ENCODE measurements around the gene GAS6. TPM values are rescaled to one million over a fixed set of nuclear protein-coding genes. Genes with fewer than 3 reads are reported as not detected.

GAS6 gene
- total RNA-seq, 1 donor from 2014 or later: 502 TPM

DNA sequence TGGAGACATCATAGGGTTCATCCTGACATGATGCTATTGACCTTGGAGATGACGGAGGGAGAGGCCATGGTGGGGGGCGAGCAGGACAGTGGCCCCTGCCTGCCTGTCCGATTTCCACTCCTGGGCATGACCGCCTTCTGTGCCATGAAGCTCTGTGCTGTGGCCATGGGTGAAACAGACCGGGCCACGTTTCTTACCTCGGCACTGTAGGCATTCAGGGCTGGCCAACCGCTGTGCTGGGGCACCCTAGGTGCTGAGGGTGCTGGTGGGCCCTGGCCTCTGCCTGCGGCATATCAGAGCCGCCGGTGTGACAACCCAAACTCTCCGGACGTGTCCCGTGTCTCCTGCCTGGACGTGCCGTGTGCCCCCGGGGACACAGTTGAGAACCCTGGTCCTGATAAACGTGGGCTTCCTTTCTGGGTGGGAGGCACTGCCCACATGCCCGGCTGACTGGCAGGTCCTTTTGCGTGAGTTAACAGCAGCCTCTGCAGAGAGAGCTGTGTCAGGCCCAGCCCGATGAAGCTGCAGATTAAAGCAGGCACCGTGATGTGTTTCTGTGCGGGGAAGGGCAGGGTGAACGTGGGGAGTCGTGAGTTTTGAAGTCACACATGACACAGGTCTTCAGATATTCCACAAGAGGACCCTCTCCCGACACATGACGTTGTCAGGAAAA, 58.3 kb downstream of the GAS6 start:
- peaks cover 0 to 10% of the 10 kb centered on the region in 2 donors for H3K9me3 ChIP-seq
- H3K36me3 ChIP-seq: no peaks in the 10 kb centered on the region
- intact Hi-C loops (cut with DNase I): no loop called here
- H3K4me1 ChIP-seq: no peaks in the 10 kb centered on the region
- no peaks in the 10 kb centered on the region for H3K27me3 ChIP-seq
- TF ChIP-seq, protein P1, sequence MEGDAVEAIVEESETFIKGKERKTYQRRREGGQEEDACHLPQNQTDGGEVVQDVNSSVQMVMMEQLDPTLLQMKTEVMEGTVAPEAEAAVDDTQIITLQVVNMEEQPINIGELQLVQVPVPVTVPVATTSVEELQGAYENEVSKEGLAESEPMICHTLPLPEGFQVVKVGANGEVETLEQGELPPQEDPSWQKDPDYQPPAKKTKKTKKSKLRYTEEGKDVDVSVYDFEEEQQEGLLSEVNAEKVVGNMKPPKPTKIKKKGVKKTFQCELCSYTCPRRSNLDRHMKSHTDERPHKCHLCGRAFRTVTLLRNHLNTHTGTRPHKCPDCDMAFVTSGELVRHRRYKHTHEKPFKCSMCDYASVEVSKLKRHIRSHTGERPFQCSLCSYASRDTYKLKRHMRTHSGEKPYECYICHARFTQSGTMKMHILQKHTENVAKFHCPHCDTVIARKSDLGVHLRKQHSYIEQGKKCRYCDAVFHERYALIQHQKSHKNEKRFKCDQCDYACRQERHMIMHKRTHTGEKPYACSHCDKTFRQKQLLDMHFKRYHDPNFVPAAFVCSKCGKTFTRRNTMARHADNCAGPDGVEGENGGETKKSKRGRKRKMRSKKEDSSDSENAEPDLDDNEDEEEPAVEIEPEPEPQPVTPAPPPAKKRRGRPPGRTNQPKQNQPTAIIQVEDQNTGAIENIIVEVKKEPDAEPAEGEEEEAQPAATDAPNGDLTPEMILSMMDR (IDR thresholded peaks at IDR 0.05): no peak
- no peak for DNase-seq (ENCODE audit: low spot score in 2 of 2)
- H3K27ac ChIP-seq: no peak overlapping the region
- no peak overlapping the region for H3K4me3 ChIP-seq

DNA sequence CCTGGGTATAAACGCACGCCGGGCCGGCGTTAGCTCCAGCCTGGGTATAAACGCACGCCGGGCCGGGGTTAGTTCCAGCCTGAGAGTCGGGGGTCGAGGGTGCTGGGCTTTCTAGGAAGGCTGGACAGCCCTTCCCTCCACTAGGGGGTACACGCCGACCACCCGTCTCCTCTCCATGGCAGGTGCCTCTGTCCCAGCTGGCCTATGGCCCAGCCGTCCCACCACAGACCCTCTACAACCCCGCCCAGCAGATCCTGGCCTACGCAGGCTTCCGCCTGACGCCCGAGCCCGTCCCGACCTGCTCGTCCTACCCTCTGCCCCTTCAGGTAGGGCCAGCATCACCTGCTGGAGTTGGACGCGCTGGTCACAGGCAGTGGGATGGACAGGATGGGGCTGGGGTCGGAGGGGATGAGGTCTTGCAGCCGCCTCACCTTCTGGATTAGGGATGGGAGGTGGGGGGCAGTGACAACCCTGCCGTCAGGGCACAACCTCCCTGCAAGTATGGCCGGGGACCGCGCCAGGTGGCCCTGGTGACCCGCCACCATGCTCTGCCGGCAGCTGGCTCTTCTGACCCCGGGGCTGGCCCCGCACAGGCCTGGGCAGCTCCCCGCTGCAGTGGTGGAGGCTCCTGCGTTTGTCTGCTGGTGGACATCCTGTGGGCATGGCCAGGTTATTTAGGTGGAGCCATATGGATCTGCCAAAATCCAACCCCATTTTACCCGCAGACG, 59.0 kb downstream of the GAS6 start:
- intact Hi-C loops (cut with DNase I): no loop called here
- DNase-seq (ENCODE audit: low spot score in 2 of 2): no peak
- H3K27ac ChIP-seq: no peak overlapping the region
- H3K4me3 ChIP-seq: no peak overlapping the region
- H3K4me1 ChIP-seq: no peaks in the 10 kb centered on the region
- TF ChIP-seq, protein P1 (IDR thresholded peaks at IDR 0.05): no peak
- peaks cover 0 to 10% of the 10 kb centered on the region in 2 donors for H3K9me3 ChIP-seq
- no peaks in the 10 kb centered on the region for H3K27me3 ChIP-seq
- no peaks in the 10 kb centered on the region for H3K36me3 ChIP-seq

DNA sequence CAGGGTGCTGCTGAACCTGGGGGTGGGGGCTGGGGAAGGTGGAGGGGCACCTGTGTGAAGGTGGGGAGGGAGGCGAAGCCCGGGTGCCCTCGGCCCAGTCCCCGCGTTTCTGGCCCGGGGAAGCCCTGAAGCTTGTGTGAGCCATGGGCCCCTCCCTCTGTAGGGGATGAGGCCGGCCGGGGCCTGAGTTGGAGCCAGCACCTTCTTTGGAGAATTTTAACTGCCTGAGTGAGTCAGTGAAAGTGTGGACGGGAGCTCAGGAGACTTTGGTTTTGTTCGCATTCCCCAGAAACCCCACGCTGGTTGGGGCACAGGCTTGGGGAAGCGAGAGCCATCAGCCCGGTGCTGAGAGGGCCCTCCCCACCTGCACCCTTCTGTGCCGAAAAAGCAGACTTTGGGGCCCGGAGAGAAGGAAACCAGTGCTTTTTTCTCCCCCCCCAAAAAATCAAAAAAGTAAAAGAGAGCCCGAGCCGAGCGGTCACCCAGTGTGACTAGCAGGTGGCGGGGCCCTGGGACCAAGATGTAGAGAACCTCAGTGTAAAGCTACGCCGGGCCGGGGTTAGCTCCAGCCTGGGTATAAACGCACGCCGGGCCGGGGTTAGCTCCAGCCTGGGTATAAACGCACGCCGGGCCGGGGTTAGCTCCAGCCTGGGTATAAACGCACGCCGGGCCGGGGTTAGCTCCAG, 59.7 kb downstream of the GAS6 start:
- H3K36me3 ChIP-seq: no peaks in the 10 kb centered on the region
- no peaks in the 10 kb centered on the region for H3K4me1 ChIP-seq
- intact Hi-C loops (cut with DNase I): no loop called here
- DNase-seq (ENCODE audit: low spot score in 2 of 2): no peak
- peaks cover 0 to 10% of the 10 kb centered on the region in 2 donors for H3K9me3 ChIP-seq
- no peak overlapping the region for H3K4me3 ChIP-seq
- no peak overlapping the region for H3K27ac ChIP-seq
- TF ChIP-seq, protein P1 (IDR thresholded peaks at IDR 0.05): no peak
- H3K27me3 ChIP-seq: no peaks in the 10 kb centered on the region

DNA sequence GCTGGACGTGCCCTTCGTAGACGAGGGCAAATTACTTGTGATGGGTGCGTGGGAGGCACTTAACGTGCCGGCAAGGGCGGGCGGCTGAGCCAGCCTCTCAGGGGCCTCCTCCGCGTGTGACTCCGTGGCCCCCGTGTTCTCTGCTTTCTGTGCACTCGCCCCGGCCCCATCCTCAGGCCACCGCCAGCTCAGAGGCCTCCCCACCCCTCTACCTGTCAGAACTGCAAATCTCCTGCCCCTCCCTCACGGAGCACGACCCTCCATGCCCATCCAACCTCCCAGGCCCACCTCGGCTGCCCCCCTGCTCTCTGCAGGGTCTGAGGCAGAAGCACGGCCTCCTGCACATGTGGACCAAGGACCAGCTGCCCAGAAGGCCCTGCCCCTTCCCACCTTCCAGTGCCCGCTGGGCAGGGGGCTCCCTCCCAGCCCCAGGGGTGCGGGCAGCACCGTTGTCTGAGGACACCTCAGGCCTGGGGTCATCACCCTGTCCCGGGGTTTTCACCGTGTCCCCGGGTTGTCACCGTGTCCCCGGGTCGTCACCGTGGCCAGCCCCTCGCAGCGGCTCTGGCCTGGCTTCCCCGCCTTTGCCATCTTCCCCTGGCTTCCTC, 60.4 kb downstream of the GAS6 start:
- H3K4me3 ChIP-seq: no peak overlapping the region
- intact Hi-C loops (cut with DNase I): no loop called here
- H3K4me1 ChIP-seq: no peaks in the 10 kb centered on the region
- peaks cover 0 to 5% of the 10 kb centered on the region in 2 donors for H3K9me3 ChIP-seq
- H3K36me3 ChIP-seq: no peaks in the 10 kb centered on the region
- peak in 1 of 2 donors; percentile 53 for DNase-seq (ENCODE audit: low spot score in 2 of 2)
- H3K27me3 ChIP-seq: no peaks in the 10 kb centered on the region
- no peak overlapping the region for H3K27ac ChIP-seq
- TF ChIP-seq, protein P1 (IDR thresholded peaks at IDR 0.05): no peak

DNA sequence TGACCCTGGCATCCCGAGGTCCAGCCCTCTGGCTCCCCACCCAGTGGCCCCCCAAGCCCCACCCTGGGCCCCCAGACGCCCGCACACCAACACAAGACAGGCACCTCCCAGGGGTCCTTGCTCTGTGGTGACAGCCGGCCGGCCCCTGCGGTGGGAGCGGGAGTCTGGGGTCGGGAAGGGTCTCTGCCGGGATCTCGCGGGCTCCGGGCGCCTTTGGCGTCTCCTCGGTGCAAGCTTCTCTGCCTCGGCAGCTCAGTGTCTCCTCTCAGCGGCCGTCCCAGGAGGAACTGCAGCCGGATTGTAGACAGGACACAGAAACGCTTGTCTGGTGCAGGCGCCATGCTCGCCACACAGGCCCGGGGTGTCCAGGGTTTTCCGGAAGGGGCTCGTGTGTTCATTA, 61.1 kb downstream of the GAS6 start:
- Histone ChIP-seq H3K4me1 (no peaks in the 10 kb centered on the region), H3K4me3 (no peak overlapping the region), H3K36me3 (no peaks in the 10 kb centered on the region), H3K27ac (no peak overlapping the region), H3K9me3 (no peaks in the 10 kb centered on the region), H3K27me3 (no peaks in the 10 kb centered on the region)
- TF ChIP-seq, protein P1 (IDR thresholded peaks at IDR 0.05): no peak
- intact Hi-C loops (cut with DNase I): no loop called here
- DNase-seq (ENCODE audit: low spot score in 2 of 2): peak in 1 of 2 donors; percentile 58
